PC-9 (cell line): Measurements from ENCODE around the gene ATL2. TPM values are rescaled to one million over a fixed set of nuclear protein-coding genes. Genes with fewer than 3 reads are reported as not detected.

Experiments used
- BruUV-seq: library from RNA; stranded (reverse); fragments of 400-500 nt; replicated peaks from 2 replicates; lab custom pipeline; 2021; lab: Mats Ljungman, UMichigan
- CTCF ChIA-PET: fragments of 300-600 bp; sonication (Branson Sonifier 250); formaldehyde crosslinking; loops from one replicate; lab custom pipeline; 2022; ENCODE audit warnings: antibody characterized with exemption; lab: Charles Lee
- POLR2A ChIA-PET: fragments of 300-600 bp; sonication (Branson Sonifier 250); formaldehyde crosslinking; loops from one replicate; lab custom pipeline; 2022; ENCODE audit warnings: antibody characterized with exemption; ENCODE audit not compliant: unreplicated experiment; lab: Charles Lee
- DNase-seq, 2 experiments: peaks; one replicate each; pipeline versions ENCODE4 v3.0.0 to v3.0.0-alpha.2; 2015 to 2022; ENCODE audit warnings: mixed read lengths in 1 of 2
- H2AFZ ChIP-seq: fragments of 200-600 bp; sonication (generic); 2 replicates; pipeline ENCODE4 v1.8.1; 2017; ENCODE audit warnings: antibody characterized with exemption
- H3F3A ChIP-seq: fragments of 200-600 bp; sonication (generic); 2 replicates; pipeline ENCODE4 v1.8.1; 2017; ENCODE audit warnings: antibody characterized with exemption, mild to moderate bottlenecking, low read depth; ENCODE audit not compliant: insufficient read depth
- H3K27ac ChIP-seq: fragments of 200-600 bp; sonication (generic); 2 replicates; pipeline ENCODE4 v1.6.1; 2016; ENCODE audit warnings: mixed run types
- H3K27me3 ChIP-seq: fragments of 200-600 bp; sonication (generic); 2 replicates; pipeline ENCODE4 v1.6.1; 2016; ENCODE audit warnings: low read depth, mixed run types; ENCODE audit not compliant: insufficient read depth
- H3K36me3 ChIP-seq: fragments of 200-600 bp; sonication (generic); 2 replicates; pipeline ENCODE4 v1.6.1; 2016; ENCODE audit warnings: low read depth, mixed run types
- H3K4me1 ChIP-seq: fragments of 200-600 bp; sonication (generic); replicated peaks from 2 replicates; pipeline ENCODE4 v1.6.1; 2016; ENCODE audit warnings: mixed run types; ENCODE audit not compliant: insufficient read depth
- H3K4me2 ChIP-seq: fragments of 200-600 bp; sonication (generic); 2 replicates; pipeline ENCODE4 v1.6.1; 2017; ENCODE audit warnings: mixed run types
- H3K4me3 ChIP-seq: fragments of 200-600 bp; sonication (generic); 2 replicates; pipeline ENCODE4 v1.6.1; 2016; ENCODE audit warnings: mixed run types
- H3K79me2 ChIP-seq: fragments of 200-600 bp; sonication (generic); 2 replicates; pipeline ENCODE4 v1.6.1; 2017; ENCODE audit warnings: low read depth, mixed run types
- H3K9me2 ChIP-seq: fragments of 200-600 bp; sonication (generic); 2 replicates; pipeline ENCODE4 v1.8.1; 2017; ENCODE audit warnings: mild to moderate bottlenecking; ENCODE audit not compliant: insufficient read depth
- H3K9me3 ChIP-seq: fragments of 200-600 bp; sonication (generic); 2 replicates; pipeline ENCODE4 v1.8.1; 2016; ENCODE audit warnings: low read depth; ENCODE audit not compliant: insufficient read depth
- H4K20me1 ChIP-seq: fragments of 200-600 bp; sonication (generic); 2 replicates; pipeline ENCODE4 v1.8.1; 2017; ENCODE audit not compliant: insufficient read depth
- CTCF ChIP-seq: fragments of 200-600 bp; sonication (generic); conservative IDR thresholded peaks from 2 replicates; pipeline ENCODE4 v1.6.1; 2017; ENCODE audit warnings: mixed run types, antibody characterized with exemption, mild to moderate bottlenecking, moderate library complexity
- EZH2 ChIP-seq: fragments of 200-600 bp; sonication (generic); IDR thresholded peaks from 2 replicates; pipeline ENCODE4 v1.8.0; 2017; ENCODE audit warnings: antibody characterized with exemption, low read depth
- intact Hi-C: fragments of 100-400 bp; cut with micrococcal nuclease; formaldehyde crosslinking; loops from one replicate; pipeline ENCODE4 v1.10.0; 2022; ENCODE audit not compliant: unreplicated experiment
- total RNA-seq: library from RNA; stranded (reverse); gene quantifications from 2 replicates; pipeline ENCODE4 v1.2.3, GENCODE V29; 2021

The ATL2 gene
- total RNA-seq, 1 experiment from 2014 or later = 66.4 TPM

GRCh38 chr2:38301969-38302702 is 74.9 kb downstream of the ATL2 start:
- peaks cover 34% of the 10 kb centered on the region; the same call in 1 of the 2 replicates for H3K79me2 ChIP-seq
- TF ChIP-seq EZH2 = no peak
- H3K9me2 ChIP-seq = no peaks in the 10 kb centered on the region
- H3K27ac ChIP-seq = no peak overlapping the region
- no peaks in the 10 kb centered on the region for H3K27me3 ChIP-seq
- H3K4me1 ChIP-seq = no peaks in the 10 kb centered on the region
- H3K36me3 ChIP-seq = peaks cover 15% of the 10 kb centered on the region
- H2AFZ ChIP-seq = no peak overlapping the region
- no peak overlapping the region for H3K4me2 ChIP-seq
- ChIA-PET CTCF (interaction anchor here (0.6 kb wide), 1 partner anchor 38 kb away, joined by 12 read pairs; no protein-coding TSS in a partner anchor), POLR2A (no interaction called here)
- peaks cover 14% of the 10 kb centered on the region for H3F3A ChIP-seq
- H3K4me3 ChIP-seq = no peak overlapping the region
- H4K20me1 ChIP-seq = no peaks in the 10 kb centered on the region; the same call in 1 of the 2 replicates
- no TSS peak for BruUV-seq
- no peaks in the 10 kb centered on the region for H3K9me3 ChIP-seq
- intact Hi-C loops = no loop called here
- DNase-seq = no peak

- no peak overlapping the region for H3K4me3 ChIP-seq
- CTCF ChIA-PET = interaction anchor here (0.6 kb wide), 1 partner anchor 39 kb away, joined by 12 read pairs; no protein-coding TSS in a partner anchor
- H3K36me3 ChIP-seq = peaks cover 22% of the 10 kb centered on the region
- H3K4me2 ChIP-seq = no peak overlapping the region
- peaks cover 14% of the 10 kb centered on the region for H3F3A ChIP-seq
- H2AFZ ChIP-seq = no peak overlapping the region
- no peaks in the 10 kb centered on the region for H3K27me3 ChIP-seq
- H3K9me2 ChIP-seq = no peaks in the 10 kb centered on the region
- intact Hi-C loops = no loop called here
- no TSS peak for BruUV-seq
- peaks cover 29% of the 10 kb centered on the region; the same call in 1 of the 2 replicates for H3K79me2 ChIP-seq
- no peak overlapping the region for H3K27ac ChIP-seq
- no peaks in the 10 kb centered on the region for H3K4me1 ChIP-seq
- no peak for DNase-seq
- H3K9me3 ChIP-seq = no peaks in the 10 kb centered on the region
- POLR2A ChIA-PET = no interaction called here
- no peak for TF ChIP-seq EZH2
- TF ChIP-seq CTCF = no peak
- H4K20me1 ChIP-seq = no peaks in the 10 kb centered on the region; the same call in 1 of the 2 replicates
These were observed 75.6 kb downstream of the ATL2 start for GRCh38 chr2:38301340-38301968.

- Histone ChIP-seq H3K4me3 (no peak overlapping the region), H3K9me3 (no peaks in the 10 kb centered on the region), H3K9me2 (no peaks in the 10 kb centered on the region), H2AFZ (no peak overlapping the region), H3K4me1 (no peaks in the 10 kb centered on the region), H3K27ac (no peak overlapping the region), H3K4me2 (no peak overlapping the region), H3K27me3 (no peaks in the 10 kb centered on the region), H3F3A (peaks cover 14% of the 10 kb centered on the region; the same call in 1 of the 2 replicates), H3K79me2 (peaks cover 5% of the 10 kb centered on the region; the same call in 1 of the 2 replicates), H4K20me1 (no peaks in the 10 kb centered on the region), H3K36me3 (peaks cover 32% of the 10 kb centered on the region)
- TF ChIP-seq CTCF (no peak), EZH2 (no peak)
- ChIA-PET CTCF (interaction anchor here (0.6 kb wide), 1 partner anchor 952 kb away, joined by 3 read pairs; no protein-coding TSS in a partner anchor), POLR2A (no interaction called here)
- intact Hi-C loops = no loop called here
- no peak for DNase-seq
- no TSS peak for BruUV-seq
These were observed 78.5 kb downstream of the ATL2 start for GRCh38 chr2:38298539-38298938.
